HG03457 (cell line): ENCODE measurements around the gene TMEM74B.

Experiments
- ATAC-seq: cut with Tn5 transposase; IDR thresholded peaks from one replicate; pipeline ENCODE4 v1.9.1; 2021; ENCODE audit warnings: moderate number of reproducible peaks; ENCODE audit not compliant: unreplicated experiment

TMEM74B gene

GRCh38 chr20:1183153-1183552 is 1.6 kb downstream of the TMEM74B start:
- no peak for ATAC-seq

DNA sequence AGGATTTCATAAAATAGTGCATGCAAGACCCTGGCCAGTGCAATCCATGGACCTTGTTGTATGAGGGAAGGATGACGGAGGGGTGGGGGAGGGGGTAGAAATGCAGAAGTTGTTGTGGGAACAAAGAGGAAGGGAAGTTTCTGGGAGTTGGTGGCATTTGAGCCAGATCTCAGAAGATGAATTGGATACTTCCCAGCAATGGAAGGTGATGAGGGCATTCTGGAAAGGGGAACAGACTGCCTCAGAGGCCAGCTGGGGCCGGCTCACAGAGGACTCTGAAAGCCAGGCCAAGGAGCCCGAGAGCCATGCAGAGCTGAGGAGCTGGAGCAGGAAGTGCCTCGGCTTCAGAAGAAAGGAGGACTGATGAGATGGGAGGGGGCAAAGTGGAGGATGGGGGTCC is 2.7 kb downstream of the TMEM74B start:
- no peak for ATAC-seq

- ATAC-seq: no peak
Measured at GRCh38 chr20:1180949-1181348, 3.8 kb downstream of the TMEM74B start.

- no peak for ATAC-seq
Measured at GRCh38 chr20:1178623-1179022, 6.2 kb downstream of the TMEM74B start.

DNA sequence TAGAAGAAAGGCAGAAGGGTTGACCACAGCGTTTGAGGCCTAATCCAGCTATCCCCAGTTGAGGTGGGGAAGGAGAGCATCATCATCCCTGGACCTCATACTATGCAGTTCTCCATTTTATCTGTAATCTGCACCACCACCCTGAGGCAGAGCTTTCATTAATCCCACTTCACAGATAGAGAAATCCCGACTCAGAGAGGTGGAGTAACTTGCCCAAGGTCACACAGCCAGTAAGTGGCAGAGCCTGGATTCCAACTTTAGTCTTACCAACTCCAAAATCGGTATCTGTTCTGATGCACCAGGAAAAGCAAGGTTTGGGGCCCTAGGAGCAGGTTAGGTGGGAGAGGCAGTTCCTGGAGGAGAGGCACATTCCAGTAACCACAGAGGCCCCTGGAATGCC is 6.7 kb downstream of the TMEM74B start:
- ATAC-seq: no peak

DNA sequence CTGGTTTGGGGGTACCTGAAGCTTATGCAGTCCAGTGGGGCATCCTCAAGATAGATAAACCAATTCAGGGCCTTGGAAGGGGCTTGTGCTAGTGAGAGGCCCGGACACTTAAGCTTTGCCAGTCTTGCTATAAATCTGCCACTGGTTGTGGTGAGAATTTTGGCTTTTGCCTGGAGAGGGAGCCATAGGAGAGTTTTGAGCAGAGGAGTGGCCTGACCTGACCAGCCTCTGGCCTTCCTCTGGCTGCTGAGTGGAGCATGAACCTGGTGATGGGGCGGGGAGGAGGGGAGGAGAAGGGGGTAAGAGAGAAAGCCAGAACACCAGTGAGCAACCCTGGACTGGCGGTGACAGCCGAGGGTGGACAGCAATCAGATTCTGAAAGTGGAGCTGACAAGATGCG is 7.1 kb downstream of the TMEM74B start:
- ATAC-seq: no peak

GRCh38 chr20:1174787-1175186 is 10.0 kb downstream of the TMEM74B start:
- no peak for ATAC-seq

GRCh38 chr20:1173698-1174097 is 11.1 kb downstream of the TMEM74B start:
- no peak for ATAC-seq

- ATAC-seq: no peak
Measured at GRCh38 chr20:1171461-1172093, 13.2 kb downstream of the TMEM74B start.

DNA sequence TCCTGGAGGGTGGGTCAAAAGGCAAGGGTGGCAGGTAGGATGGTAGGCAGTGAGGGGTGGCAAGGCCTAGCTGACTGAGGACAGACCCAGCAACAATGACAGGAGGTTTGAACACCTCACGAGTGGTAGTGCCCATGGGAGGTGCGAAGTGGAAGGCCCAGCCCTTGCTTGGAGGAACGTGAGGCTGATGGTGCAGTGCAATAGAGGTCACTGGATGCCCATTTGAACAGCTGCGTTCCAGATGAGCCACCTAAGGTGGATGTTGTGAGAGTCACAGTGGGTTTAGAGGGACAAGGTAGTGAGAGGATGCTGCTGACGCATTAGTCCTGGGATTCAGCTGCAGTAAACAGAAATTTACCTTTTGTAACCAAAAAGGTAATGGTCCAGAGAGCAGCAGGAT is 15.6 kb downstream of the TMEM74B start:
- ATAC-seq: no peak

DNA sequence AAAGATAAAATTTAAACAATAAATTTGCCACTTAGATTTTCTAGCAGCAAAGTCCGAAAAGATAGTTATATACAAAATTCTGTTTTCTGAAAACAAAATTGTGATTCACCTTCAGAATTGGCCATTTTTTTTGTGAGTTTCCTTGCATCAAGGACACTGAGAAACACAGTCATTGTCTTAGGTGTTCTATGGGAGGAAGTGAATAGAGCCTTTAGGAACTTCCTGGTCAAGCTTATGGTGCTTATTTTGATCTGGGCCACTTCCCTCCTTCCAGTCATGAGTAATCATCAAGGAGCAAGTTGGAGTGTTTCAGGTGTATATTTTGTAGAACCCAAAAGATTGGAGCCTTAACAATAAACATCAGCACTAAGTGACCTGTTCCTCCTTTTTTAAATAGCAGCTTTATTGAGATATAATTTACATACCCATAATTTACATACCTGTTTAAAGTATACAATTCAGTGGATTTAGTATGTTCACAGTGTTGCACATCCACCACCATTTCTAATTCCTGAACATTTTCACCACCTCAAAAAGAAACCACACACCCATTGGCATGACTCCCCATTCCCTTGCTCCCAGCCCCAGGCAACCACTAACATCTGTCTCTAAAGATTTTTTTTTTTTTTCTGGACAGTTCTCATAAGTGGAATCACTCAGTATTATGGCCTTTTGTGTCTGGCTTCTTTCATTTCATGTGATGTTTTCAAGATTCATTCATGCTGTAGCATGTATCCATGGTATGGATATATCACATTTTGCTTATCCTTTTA is 17.6 kb downstream of the TMEM74B start:
- ATAC-seq: no peak

DNA sequence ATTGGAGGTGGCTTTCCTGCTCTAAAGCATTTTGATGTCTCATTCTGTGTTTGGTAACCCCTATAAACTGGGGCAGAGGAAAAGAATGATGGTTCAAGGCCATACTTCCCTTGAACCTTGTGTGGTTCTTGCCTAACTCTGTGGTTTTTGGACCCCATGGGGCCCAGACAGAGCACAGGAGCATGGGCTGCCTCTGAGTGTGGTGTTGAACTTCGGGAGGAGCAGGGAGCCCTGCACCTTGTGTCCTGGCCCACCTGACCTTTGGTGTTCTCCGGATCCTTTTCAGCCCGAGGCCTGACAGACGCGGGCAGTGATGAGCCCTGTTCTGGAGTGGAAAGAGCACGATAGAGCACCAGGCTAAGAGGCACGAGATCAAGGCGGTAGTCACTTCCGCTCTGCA is 18.8 kb downstream of the TMEM74B start:
- ATAC-seq: no peak

DNA sequence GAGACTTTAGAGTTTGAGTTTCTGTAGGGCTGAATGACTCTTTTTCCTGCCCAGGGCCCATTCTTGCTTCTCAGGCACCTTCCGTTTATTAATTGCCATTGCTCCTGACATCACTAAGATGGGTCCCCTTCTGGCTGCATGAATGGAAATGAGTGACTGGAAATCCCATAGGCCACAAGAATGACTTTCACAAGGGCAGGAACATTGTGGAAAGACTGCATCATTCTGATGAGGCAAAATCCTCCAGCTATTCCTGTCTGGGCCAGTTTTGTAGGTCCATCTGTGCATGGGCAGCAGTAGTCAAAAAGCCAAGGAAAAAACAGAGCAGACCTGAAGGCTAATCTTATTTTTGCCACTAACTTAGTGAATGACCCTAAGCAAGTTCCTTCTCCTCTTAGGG is 19.3 kb downstream of the TMEM74B start:
- ATAC-seq: no peak

DNA sequence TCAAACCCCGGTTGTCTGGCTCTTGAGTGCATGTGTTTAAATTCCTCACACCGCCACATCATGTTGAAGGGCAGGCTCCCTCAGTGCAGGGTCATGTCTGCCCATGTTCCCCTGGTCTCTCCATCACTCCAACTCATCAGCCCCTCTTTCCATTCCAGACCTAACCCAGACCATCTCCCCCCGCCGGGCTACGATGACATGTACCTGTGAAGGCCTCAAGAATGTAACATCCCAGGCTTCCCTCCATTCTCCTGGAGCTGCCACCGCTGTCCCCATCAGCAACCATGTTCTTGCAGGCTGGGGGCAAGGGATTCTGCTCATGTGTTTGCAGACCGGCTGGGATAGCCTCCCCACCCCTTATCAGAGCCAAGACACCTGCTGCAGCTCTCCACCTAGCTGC is 19.9 kb downstream of the TMEM74B start:
- no peak for ATAC-seq

- ATAC-seq: no peak
Measured at GRCh38 chr20:1163653-1164052, 21.1 kb downstream of the TMEM74B start.

DNA sequence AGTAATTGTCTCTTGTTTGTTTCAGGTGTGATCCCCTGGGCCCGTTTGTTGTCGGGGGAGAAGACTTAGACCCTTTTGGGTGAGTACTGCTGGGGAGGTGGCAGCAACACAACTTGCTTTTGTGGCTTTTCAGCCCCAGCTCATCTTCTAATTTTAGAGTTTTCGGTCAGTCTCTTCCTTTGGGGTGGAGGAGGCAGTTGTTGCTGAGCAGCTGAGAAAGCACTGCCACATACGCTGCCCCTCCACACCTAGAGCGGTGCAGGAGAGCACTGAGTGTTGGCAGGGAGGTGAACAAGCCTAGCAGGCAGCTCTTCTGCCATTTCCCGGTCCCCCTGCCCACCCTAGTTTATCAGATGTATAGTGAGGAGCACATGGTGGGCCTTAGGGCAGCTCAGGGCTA is 21.7 kb downstream of the TMEM74B start:
- ATAC-seq: no peak

GRCh38 chr20:1160991-1161390 is 23.8 kb downstream of the TMEM74B start:
- no peak for ATAC-seq

DNA sequence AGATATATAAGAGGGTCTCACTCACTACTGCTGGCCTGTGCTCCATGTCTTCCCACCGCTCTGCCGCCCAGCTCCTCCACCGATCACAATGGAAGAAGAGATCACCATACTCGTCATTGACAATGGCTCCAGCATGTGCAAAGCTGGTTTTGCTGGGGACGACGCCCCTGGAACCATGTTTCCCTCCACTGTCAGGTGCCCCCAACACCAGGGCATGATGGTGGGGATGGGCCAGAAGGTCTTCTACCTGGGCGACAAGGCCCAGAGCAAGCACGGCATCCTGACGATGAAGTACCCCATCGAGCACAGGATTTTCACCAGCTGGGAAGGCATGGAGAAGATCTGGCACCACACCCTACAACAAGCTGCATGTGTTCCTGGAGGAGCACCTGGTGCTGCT is 24.3 kb downstream of the TMEM74B start:
- ATAC-seq: no peak

GRCh38 chr20:1155342-1155741 is 29.4 kb downstream of the TMEM74B start:
- no peak for ATAC-seq

- no peak for ATAC-seq
Measured at GRCh38 chr20:1154691-1155090, 30.1 kb downstream of the TMEM74B start.

GRCh38 chr20:1154226-1154625 is 30.6 kb downstream of the TMEM74B start:
- no peak for ATAC-seq

DNA sequence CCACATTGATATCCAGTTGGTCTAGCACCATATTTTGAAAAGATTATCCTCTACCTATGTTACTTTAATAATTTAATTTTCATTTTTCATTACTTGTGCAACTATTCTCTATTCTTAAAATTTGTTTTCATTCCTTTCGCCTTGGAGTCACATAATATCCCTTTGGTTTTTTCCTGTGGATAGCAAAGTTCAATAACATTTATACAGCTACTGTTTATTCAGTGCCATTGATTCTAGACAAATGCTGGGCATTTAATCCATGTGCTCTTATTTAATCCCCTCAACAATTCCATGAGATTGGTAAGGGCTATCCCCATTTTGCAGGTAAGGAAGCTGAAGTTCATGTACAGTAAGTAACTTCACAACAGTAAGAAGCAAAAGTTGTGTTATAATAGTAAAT is 33.8 kb downstream of the TMEM74B start:
- no peak for ATAC-seq

DNA sequence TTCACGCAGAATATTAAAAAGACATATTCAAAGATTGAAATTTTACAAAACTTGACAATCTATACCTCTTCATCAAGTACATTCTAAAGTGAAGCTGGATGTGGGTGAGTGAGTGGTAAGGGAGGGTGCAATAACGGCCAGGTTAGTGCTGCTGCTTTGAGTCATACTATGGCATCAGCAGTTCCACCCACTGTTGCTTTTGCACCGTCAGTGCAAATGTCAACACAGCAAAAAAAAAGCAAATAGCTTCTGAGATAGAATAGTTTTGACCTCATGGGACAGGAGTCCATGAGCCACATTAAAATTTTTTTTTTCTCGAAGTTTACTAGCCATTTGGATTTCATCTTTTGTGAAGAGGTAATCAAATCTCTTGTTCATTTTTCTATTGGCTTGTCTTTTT is 34.6 kb downstream of the TMEM74B start:
- ATAC-seq: no peak
